Karpas-422 (cell line): ENCODE results near the gene POLD4. TPM values are rescaled to one million over a fixed set of nuclear protein-coding genes. Genes with fewer than 3 reads are reported as not detected.

Experiments used
- DNase-seq: peaks from one replicate; pipeline ENCODE4 v3.0.0-alpha.2; 2015
- H2AFZ ChIP-seq: fragments of 200-600 bp; sonication (generic); 2 replicates; pipeline ENCODE4 v1.6.1; 2014; ENCODE audit warnings: antibody characterized with exemption, low read length, mixed read lengths
- H3K27ac ChIP-seq: fragments of 200-600 bp; sonication (generic); 2 replicates; pipeline ENCODE4 v1.5.1; 2014; ENCODE audit warnings: mild to moderate bottlenecking, low read length, moderate library complexity
- H3K27me3 ChIP-seq: fragments of 200-600 bp; sonication (generic); 2 replicates; pipeline ENCODE4 v1.6.1; 2014; ENCODE audit warnings: low read length, mixed read lengths
- H3K36me3 ChIP-seq: fragments of 200-600 bp; sonication (generic); 2 replicates; pipeline ENCODE4 v1.6.1; 2014; ENCODE audit warnings: low read length, mixed read lengths; ENCODE audit not compliant: insufficient read depth
- H3K4me1 ChIP-seq: fragments of 200-600 bp; sonication (generic); 2 replicates; pipeline ENCODE4 v1.6.1; 2014; ENCODE audit warnings: mild to moderate bottlenecking, low read length, mixed read lengths
- H3K4me2 ChIP-seq: fragments of 200-600 bp; sonication (generic); 2 replicates; pipeline ENCODE4 v1.6.1; 2014; ENCODE audit warnings: low read length, low read depth, mild to moderate bottlenecking; ENCODE audit not compliant: poor library complexity, severe bottlenecking
- H3K4me3 ChIP-seq: fragments of 200-600 bp; sonication (generic); 2 replicates; pipeline ENCODE4 v1.5.1; 2014; ENCODE audit warnings: mild to moderate bottlenecking, antibody characterized with exemption, low read length, mixed read lengths
- H3K79me2 ChIP-seq: fragments of 200-600 bp; sonication (generic); 2 replicates; pipeline ENCODE4 v1.6.1; 2014; ENCODE audit warnings: mild to moderate bottlenecking, low read length, mixed read lengths
- H3K9ac ChIP-seq: fragments of 200-600 bp; sonication (generic); 2 replicates; pipeline ENCODE4 v1.6.0; 2014; ENCODE audit warnings: low read length
- H3K9me2 ChIP-seq: fragments of 200-600 bp; sonication (generic), shearing (Covaris generic); replicated peaks from 2 replicates; pipeline ENCODE4 v1.6.0; 2014; ENCODE audit warnings: mild to moderate bottlenecking, low read length, moderate library complexity; ENCODE audit not compliant: insufficient read depth
- H3K9me3 ChIP-seq: fragments of 300-700, 200-600 bp; sonication (generic); 2 replicates; pipeline ENCODE4 v1.6.1; 2014; ENCODE audit warnings: low read length, mixed read lengths
- H4K20me1 ChIP-seq: fragments of 200-600 bp; sonication (generic); 2 replicates; pipeline ENCODE4 v1.6.1; 2014; ENCODE audit warnings: mild to moderate bottlenecking, antibody characterized with exemption, low read length, low read depth; ENCODE audit not compliant: insufficient read depth
- total RNA-seq: library from RNA; depleted of rRNA; stranded (reverse); fragments of >200 nt; shearing (Covaris generic); gene quantifications from 2 replicates; pipeline ENCODE4 v1.2.3, GENCODE V29; 2014; ENCODE audit warnings: low replicate concordance

POLD4 gene
- total RNA-seq, 1 experiment from 2014 or later = 362 TPM

GRCh38 chr11:67384851-67385366 is 31.6 kb upstream of the POLD4 start:
- H3K4me3 ChIP-seq = no peak overlapping the region
- 0 out of 2 replicates have a peak, but pooled peaks cover 3% of the 10 kb centered on the region for H4K20me1 ChIP-seq
- H3K9me3 ChIP-seq = no peaks in the 10 kb centered on the region
- no peak for DNase-seq
- H3K9me2 ChIP-seq = no peaks in the 10 kb centered on the region
- H3K9ac ChIP-seq = no peak overlapping the region
- H3K4me2 ChIP-seq = no peak overlapping the region
- H3K36me3 ChIP-seq = no peaks in the 10 kb centered on the region
- no peaks in the 10 kb centered on the region for H3K27me3 ChIP-seq
- H3K4me1 ChIP-seq = peaks cover 25% of the 10 kb centered on the region
- no peak overlapping the region for H3K27ac ChIP-seq
- no peak overlapping the region for H2AFZ ChIP-seq
- H3K79me2 ChIP-seq = no peaks in the 10 kb centered on the region

GRCh38 chr11:67382276-67383136 is 29.2 kb upstream of the POLD4 start:
- no peak overlapping the region for H3K4me2 ChIP-seq
- no peak overlapping the region for H3K4me3 ChIP-seq
- no peaks in the 10 kb centered on the region for H3K9me3 ChIP-seq
- H3K27ac ChIP-seq = no peak overlapping the region
- no peak overlapping the region for H2AFZ ChIP-seq
- H3K36me3 ChIP-seq = no peaks in the 10 kb centered on the region
- H3K27me3 ChIP-seq = no peaks in the 10 kb centered on the region
- no peaks in the 10 kb centered on the region for H3K9me2 ChIP-seq
- DNase-seq = peak; percentile 94
- H3K4me1 ChIP-seq = peaks cover 25% of the 10 kb centered on the region
- H3K79me2 ChIP-seq = no peaks in the 10 kb centered on the region
- H4K20me1 ChIP-seq = no peaks in the 10 kb centered on the region
- no peak overlapping the region for H3K9ac ChIP-seq

- Histone ChIP-seq H3K4me2 (peak overlapping the region; percentile 63), H3K9ac (peak overlapping the region; percentile 54), H3K27ac (peak overlapping the region; percentile 72)
Observed at GRCh38 chr11:67381244-67381972, 28.1 kb upstream of the POLD4 start.

GRCh38 chr11:67379061-67380058 is 26.0 kb upstream of the POLD4 start:
- no peak overlapping the region for H2AFZ ChIP-seq
- no peaks in the 10 kb centered on the region for H3K9me2 ChIP-seq
- H3K27ac ChIP-seq = no peak overlapping the region

More at GRCh38 chr11:67381244-67381972, 28.1 kb upstream of the POLD4 start:
- H2AFZ ChIP-seq = peak overlapping the region; percentile 32
- no peaks in the 10 kb centered on the region for H3K79me2 ChIP-seq
- H3K4me3 ChIP-seq = peak overlapping the region; percentile 39
- no peaks in the 10 kb centered on the region for H3K27me3 ChIP-seq
- H3K9me3 ChIP-seq = no peaks in the 10 kb centered on the region
- DNase-seq = peak; percentile 83
- no peaks in the 10 kb centered on the region for H3K9me2 ChIP-seq
- peaks cover 21% of the 10 kb centered on the region for H3K4me1 ChIP-seq
- H4K20me1 ChIP-seq = no peaks in the 10 kb centered on the region
- H3K36me3 ChIP-seq = no peaks in the 10 kb centered on the region

GRCh38 chr11:67378544-67378943 is 25.2 kb upstream of the POLD4 start:
- DNase-seq = no peak
- H3K27ac ChIP-seq = no peak overlapping the region
- peaks cover 34% of the 10 kb centered on the region for H3K4me1 ChIP-seq
- H3K9ac ChIP-seq = no peak overlapping the region
- no peak overlapping the region for H3K4me3 ChIP-seq
- no peaks in the 10 kb centered on the region for H3K79me2 ChIP-seq
- H3K36me3 ChIP-seq = no peaks in the 10 kb centered on the region
- H3K4me2 ChIP-seq = no peak overlapping the region
- no peaks in the 10 kb centered on the region for H3K27me3 ChIP-seq
- H4K20me1 ChIP-seq = no peaks in the 10 kb centered on the region
- H3K9me3 ChIP-seq = no peaks in the 10 kb centered on the region
- no peaks in the 10 kb centered on the region for H3K9me2 ChIP-seq
- H2AFZ ChIP-seq = no peak overlapping the region

More at GRCh38 chr11:67379061-67380058, 26.0 kb upstream of the POLD4 start:
- H4K20me1 ChIP-seq = no peaks in the 10 kb centered on the region
- H3K4me1 ChIP-seq = peaks cover 26% of the 10 kb centered on the region
- H3K4me2 ChIP-seq = no peak overlapping the region
- no peaks in the 10 kb centered on the region for H3K27me3 ChIP-seq
- no peaks in the 10 kb centered on the region for H3K79me2 ChIP-seq
- no peak overlapping the region for H3K4me3 ChIP-seq
- H3K36me3 ChIP-seq = no peaks in the 10 kb centered on the region
- DNase-seq = no peak
- H3K9ac ChIP-seq = no peak overlapping the region
- no peaks in the 10 kb centered on the region for H3K9me3 ChIP-seq

- no peak overlapping the region for H3K9ac ChIP-seq
- peaks cover 37% of the 10 kb centered on the region for H3K4me1 ChIP-seq
- no peak overlapping the region for H3K4me3 ChIP-seq
- no peak overlapping the region for H2AFZ ChIP-seq
- no peak overlapping the region for H3K4me2 ChIP-seq
- no peaks in the 10 kb centered on the region for H3K27me3 ChIP-seq
- no peak overlapping the region for H3K27ac ChIP-seq
- H3K9me2 ChIP-seq = no peaks in the 10 kb centered on the region
- DNase-seq = no peak
- H3K9me3 ChIP-seq = no peaks in the 10 kb centered on the region
- H3K36me3 ChIP-seq = no peaks in the 10 kb centered on the region
- H4K20me1 ChIP-seq = peaks cover 1% of the 10 kb centered on the region; the same call in 1 of the 2 replicates
- peaks cover 4% of the 10 kb centered on the region for H3K79me2 ChIP-seq
Observed at GRCh38 chr11:67376873-67377808, 23.8 kb upstream of the POLD4 start.
